OCI-LY7 (cell line): ENCODE data around the gene CCDC47. TPM values are rescaled to one million over a fixed set of nuclear protein-coding genes. Genes with fewer than 3 reads are reported as not detected.

Experiments
- BruUV-seq: library from RNA; stranded (reverse); fragments of 400-500 nt; replicated peaks from 2 replicates; lab custom pipeline; 2021; lab: Mats Ljungman, UMichigan
- CTCF ChIA-PET: fragments of 300-600 bp; sonication (Branson Sonifier 250); formaldehyde crosslinking; loops from one replicate; lab custom pipeline; 2022; ENCODE audit warnings: antibody characterized with exemption; ENCODE audit not compliant: unreplicated experiment; lab: Charles Lee
- POLR2A ChIA-PET: fragments of 300-600 bp; sonication (Branson Sonifier 250); formaldehyde crosslinking; loops from one replicate; lab custom pipeline; 2022; ENCODE audit warnings: antibody characterized with exemption; lab: Charles Lee
- DNase-seq: peaks from one replicate; pipeline ENCODE4 v3.0.0-alpha.2; 2015; ENCODE audit warnings: low spot score
- H2AFZ ChIP-seq: fragments of 200-600 bp; sonication (generic), shearing (Covaris generic); 2 replicates; pipeline ENCODE4 v1.6.1; 2014; ENCODE audit warnings: mild to moderate bottlenecking, antibody characterized with exemption, low read length, moderate library complexity
- H3K27ac ChIP-seq: fragments of 200-600 bp; sonication (generic); 2 replicates; pipeline ENCODE4 v1.5.1; 2014; ENCODE audit warnings: mixed run types, low read depth, mild to moderate bottlenecking, moderate library complexity, low read length, inconsistent platforms; ENCODE audit not compliant: poor library complexity, severe bottlenecking
- H3K36me3 ChIP-seq: fragments of 200-600 bp; sonication (generic); 2 replicates; pipeline ENCODE4 v1.6.1; 2014; ENCODE audit warnings: mild to moderate bottlenecking, antibody characterized with exemption, low read length, moderate library complexity, mixed read lengths; ENCODE audit not compliant: insufficient read depth
- H3K4me1 ChIP-seq: fragments of 200-600 bp; sonication (generic); 2 replicates; pipeline ENCODE4 v1.5.1; 2014; ENCODE audit warnings: mild to moderate bottlenecking, low read length; ENCODE audit not compliant: insufficient read depth, poor library complexity, severe bottlenecking
- H3K4me2 ChIP-seq: fragments of 200-600 bp; sonication (generic); 2 replicates; pipeline ENCODE4 v1.6.1; 2014; ENCODE audit warnings: mild to moderate bottlenecking, low read length
- H3K4me3 ChIP-seq: fragments of 200-600 bp; sonication (generic); 2 replicates; pipeline ENCODE4 v1.5.1; 2014; ENCODE audit warnings: mild to moderate bottlenecking, low read depth, low read length; ENCODE audit not compliant: poor library complexity, severe bottlenecking
- H3K79me2 ChIP-seq: fragments of 200-600 bp; sonication (generic); 2 replicates; pipeline ENCODE4 v1.6.1; 2016; ENCODE audit warnings: low read depth, mild to moderate bottlenecking, low read length, moderate library complexity, mixed read lengths; ENCODE audit not compliant: insufficient read depth
- H3K9me2 ChIP-seq: fragments of 200-600 bp; sonication (generic); 2 replicates; pipeline ENCODE4 v1.6.1; 2016; ENCODE audit warnings: mild to moderate bottlenecking, low read length, mixed read lengths; ENCODE audit not compliant: insufficient read depth
- H3K9me3 ChIP-seq: fragments of 200-600 bp; sonication (generic); 2 replicates; pipeline ENCODE4 v1.6.1; 2014; ENCODE audit warnings: mild to moderate bottlenecking, mixed run types, low read length, mixed read lengths
- H4K20me1 ChIP-seq: fragments of 200-600 bp; sonication (generic); 2 replicates; pipeline ENCODE4 v1.6.1; 2014; ENCODE audit warnings: mild to moderate bottlenecking, antibody characterized with exemption, low read length, moderate library complexity, mixed read lengths; ENCODE audit not compliant: insufficient read depth
- CTCF ChIP-seq: fragments of 200-600 bp; sonication (generic); conservative IDR thresholded peaks from 2 replicates; pipeline ENCODE4 v1.5.1; 2014; ENCODE audit warnings: mild to moderate bottlenecking, antibody characterized with exemption, low read length, moderate library complexity, mixed read lengths
- EZH2phosphoT487 ChIP-seq: fragments of 200-600 bp; sonication (generic); IDR thresholded peaks from 2 replicates; pipeline ENCODE4 v1.6.1; 2018; ENCODE audit warnings: low read depth, borderline replicate concordance, mild to moderate bottlenecking, mixed run types, antibody characterized with exemption, low read length, moderate library complexity, mixed read lengths
- intact Hi-C: fragments of 100-400 bp; cut with micrococcal nuclease; formaldehyde crosslinking; loops from one replicate; pipeline ENCODE4 v1.10.0; 2022; ENCODE audit not compliant: unreplicated experiment
- total RNA-seq, 2 experiments: library from RNA; depleted of rRNA in 1 of 2; stranded (reverse); fragments of >200 nt in 1 of 2; shearing (Covaris generic) in 1 of 2; gene quantifications; 2 replicates each; pipeline ENCODE4 v1.2.3, GENCODE V29; 2014 to 2022

The CCDC47 gene
- total RNA-seq, 2 experiments from 2014 or later: 27.5 to 50.3 TPM

GRCh38 chr17:63752707-63753106 is 20.7 kb downstream of the CCDC47 start:
- BruUV-seq: no TSS peak

GRCh38 chr17:63751806-63752205 is 21.6 kb downstream of the CCDC47 start:
- no peaks in the 10 kb centered on the region for H3K9me2 ChIP-seq
- H3K27ac ChIP-seq: no peak overlapping the region
- ChIA-PET CTCF (no interaction called here), POLR2A (interaction anchor here (0.6 to 1.5 kb wide), 4 partner anchors 10 to 1101 kb away, joined by 4 to 7 read pairs (median 6); partner anchors contain the start of gene STRADA)
- H3K4me3 ChIP-seq: no peak overlapping the region
- H3K79me2 ChIP-seq: no peaks in the 10 kb centered on the region
- H3K4me1 ChIP-seq: peaks cover 4% of the 10 kb centered on the region
- TF ChIP-seq EZH2phosphoT487: no peak
- no peak for TF ChIP-seq CTCF
- no peak for DNase-seq
- H2AFZ ChIP-seq: no peak overlapping the region
- no TSS peak for BruUV-seq
- intact Hi-C loops: loop anchor here (10.0 kb wide), 1 partner anchor 53 kb away; no protein-coding TSS in a partner anchor
- peaks cover 100% of the 10 kb centered on the region for H3K36me3 ChIP-seq
- no peak overlapping the region for H3K4me2 ChIP-seq
- no peaks in the 10 kb centered on the region for H4K20me1 ChIP-seq
- H3K9me3 ChIP-seq: no peaks in the 10 kb centered on the region

More at GRCh38 chr17:63752707-63753106, 20.7 kb downstream of the CCDC47 start:
- no peaks in the 10 kb centered on the region for H3K9me2 ChIP-seq
- peaks cover 100% of the 10 kb centered on the region for H3K36me3 ChIP-seq
- intact Hi-C loops: loop anchor here (10.0 kb wide), 1 partner anchor 52 kb away; no protein-coding TSS in a partner anchor
- no peaks in the 10 kb centered on the region for H3K9me3 ChIP-seq
- POLR2A ChIA-PET: interaction anchor here (0.8 kb wide), 1 partner anchor 14 kb away, joined by 3 read pairs; no protein-coding TSS in a partner anchor
- no peaks in the 10 kb centered on the region for H3K79me2 ChIP-seq
- CTCF ChIA-PET: no interaction called here
- H3K4me3 ChIP-seq: no peak overlapping the region
- no peak overlapping the region for H3K4me2 ChIP-seq
- no peaks in the 10 kb centered on the region for H3K4me1 ChIP-seq
- DNase-seq: no peak
- H4K20me1 ChIP-seq: no peaks in the 10 kb centered on the region
- TF ChIP-seq EZH2phosphoT487 (no peak), CTCF (no peak)
- H3K27ac ChIP-seq: no peak overlapping the region
- no peak overlapping the region for H2AFZ ChIP-seq
